ENCODE data around the gene KIAA1755.

KIAA1755 gene

DNA sequence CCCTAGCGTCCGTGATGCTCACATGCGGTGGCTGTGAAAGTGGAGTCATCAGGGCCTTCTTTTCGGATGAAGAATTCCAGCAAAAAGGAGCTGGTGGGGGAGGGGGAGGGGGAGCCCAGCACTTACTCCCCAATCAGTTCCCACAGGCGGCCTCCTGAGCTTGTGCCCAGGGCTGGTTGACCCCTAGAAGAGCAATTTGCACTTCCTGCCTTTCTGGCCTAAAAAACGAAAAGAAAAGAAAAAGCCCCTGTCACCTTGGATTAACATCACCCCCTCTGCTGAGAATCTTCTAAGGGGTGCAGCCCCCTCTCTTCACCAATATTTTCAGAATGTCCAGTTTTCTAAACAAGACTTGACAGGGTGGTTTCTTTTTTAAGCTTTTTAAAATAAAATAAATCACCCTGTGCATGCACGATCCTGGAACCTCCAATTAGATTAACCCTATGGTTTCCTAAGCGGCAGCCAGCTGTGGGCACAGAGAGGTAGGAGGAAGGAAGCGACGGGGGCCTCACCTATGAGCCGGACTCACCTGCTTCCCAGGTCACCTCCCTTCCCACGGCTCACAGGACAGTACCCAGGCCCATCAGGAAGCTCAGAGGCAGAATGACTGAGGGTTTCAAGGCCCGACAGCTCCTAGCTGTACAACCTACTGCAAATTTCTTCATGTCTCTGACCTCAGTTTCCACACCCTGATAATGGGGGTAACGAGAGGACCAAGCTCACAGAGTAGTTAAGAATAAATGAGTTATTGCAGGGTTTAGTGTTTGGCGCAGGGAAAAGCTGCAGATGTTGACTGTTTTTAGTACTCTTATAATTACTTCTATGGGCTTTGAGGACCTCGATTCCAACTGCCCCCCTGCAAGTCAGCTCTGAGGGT is 85.0 kb downstream of the KIAA1755 start:
- no peak for DNase-seq
- Mint-ChIP-seq H3K4me1 (ENCODE audit: low read depth in 2 of 2) (no peaks in the 10 kb centered on the region), H3K4me3 (no peak overlapping the region), H3K36me3 (ENCODE audit: insufficient read depth) (no peaks in the 10 kb centered on the region), H3K27ac (no peak overlapping the region), H3K9me3 (no peaks in the 10 kb centered on the region), H3K27me3 (peaks cover 27 to 47% of the 10 kb centered on the region in 2 donors)
- no peak for ATAC-seq (replicated peaks)

DNA sequence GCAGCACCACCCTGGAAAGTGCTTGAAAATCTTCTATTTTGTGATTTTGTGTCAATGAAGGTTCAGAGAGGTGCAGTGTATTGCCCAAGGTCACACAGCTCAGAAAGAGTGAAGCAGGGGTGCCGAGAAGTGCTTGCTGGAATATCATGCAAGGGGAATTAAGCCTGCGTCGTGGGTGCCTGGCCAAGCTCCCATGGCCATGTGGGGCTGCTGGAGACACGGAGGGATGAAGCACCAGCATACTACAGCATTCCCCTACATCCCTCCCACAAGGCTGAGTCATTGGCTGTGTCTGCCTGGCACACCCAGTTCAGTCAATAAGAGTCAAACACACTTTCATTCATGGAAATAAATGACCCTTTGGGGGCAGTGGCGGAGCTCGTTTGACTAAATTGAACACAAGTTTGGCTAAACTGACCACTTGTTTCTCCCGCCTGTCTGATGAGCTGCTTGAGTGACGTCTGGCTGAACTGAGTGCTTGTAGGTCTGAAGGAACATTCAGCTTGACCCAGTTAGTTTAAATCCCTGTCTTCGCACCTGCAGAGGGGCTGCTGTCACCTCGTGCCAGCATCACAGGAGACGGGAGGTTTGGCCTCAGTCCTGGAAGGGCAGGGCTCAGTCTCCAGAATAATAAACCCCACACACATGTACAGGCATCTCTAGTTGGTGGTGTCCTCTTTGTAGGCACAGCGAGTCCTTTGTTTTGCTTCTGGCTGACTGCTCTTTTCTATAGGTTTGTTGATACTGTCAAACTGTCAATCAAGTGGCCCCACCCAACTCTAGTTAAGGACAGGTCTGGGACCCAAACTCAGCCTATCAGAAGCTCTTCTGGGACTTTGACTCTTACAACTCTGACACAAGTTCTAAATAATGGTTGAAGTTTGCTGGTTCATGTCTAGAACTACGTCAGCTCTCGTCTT is 87.0 kb downstream of the KIAA1755 start:
- Mint-ChIP-seq H3K9me3 (no peaks in the 10 kb centered on the region), H3K27me3 (peaks cover 22 to 29% of the 10 kb centered on the region in 2 donors), H3K36me3 (ENCODE audit: insufficient read depth) (no peaks in the 10 kb centered on the region), H3K4me3 (no peak overlapping the region), H3K27ac (no peak overlapping the region), H3K4me1 (ENCODE audit: low read depth in 2 of 2) (peaks cover 0 to 3% of the 10 kb centered on the region in 2 donors)
- DNase-seq, result no peak
- no peak for ATAC-seq (replicated peaks)

DNA sequence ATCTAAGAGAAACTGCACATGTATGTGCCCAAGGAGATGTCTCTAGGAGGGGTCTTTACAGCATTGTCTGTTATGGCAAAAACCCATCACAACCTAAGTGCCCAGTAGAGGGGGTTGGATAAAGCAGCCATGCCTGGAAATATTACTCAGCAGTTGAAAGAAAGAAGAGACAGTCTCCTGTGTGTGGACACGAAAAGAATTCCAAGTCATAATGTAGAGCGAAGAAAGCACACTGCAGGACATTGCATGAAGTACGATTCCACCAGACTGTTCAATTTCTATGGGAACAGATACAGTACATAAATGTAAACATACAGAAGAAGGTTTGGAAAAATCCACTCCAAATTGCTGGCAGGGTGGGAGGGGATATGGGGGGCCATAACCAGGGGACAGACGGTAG is 88.1 kb downstream of the KIAA1755 start:
- Mint-ChIP-seq H3K27me3 (peaks cover 11 to 18% of the 10 kb centered on the region in 2 donors), H3K4me1 (ENCODE audit: low read depth in 2 of 2) (peaks cover 0 to 3% of the 10 kb centered on the region in 2 donors), H3K9me3 (no peaks in the 10 kb centered on the region), H3K27ac (no peak overlapping the region), H3K36me3 (ENCODE audit: insufficient read depth) (no peaks in the 10 kb centered on the region), H3K4me3 (no peak overlapping the region)
- ATAC-seq (replicated peaks) (no peak), DNase-seq (no peak)

DNA sequence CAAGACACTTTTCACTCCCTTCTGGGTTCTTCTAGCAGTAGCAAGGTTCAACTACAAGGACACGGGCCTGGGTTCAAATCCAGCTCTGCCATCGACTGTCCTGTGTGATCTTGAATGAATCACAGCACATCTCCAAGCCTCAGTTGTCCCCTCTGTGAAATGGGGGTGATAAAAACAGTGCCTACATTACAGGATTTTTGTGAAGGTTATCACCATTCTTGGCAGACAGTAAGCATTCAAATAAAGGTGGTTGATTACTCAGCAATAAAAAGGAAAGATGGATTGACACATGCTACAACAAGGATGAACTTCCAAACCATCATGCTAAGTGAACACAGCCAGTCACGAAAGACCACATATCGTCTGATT is 88.9 kb downstream of the KIAA1755 start:
- DNase-seq, result no peak
- Mint-ChIP-seq H3K27me3 (peaks cover 6 to 12% of the 10 kb centered on the region in 2 donors), H3K36me3 (ENCODE audit: insufficient read depth) (no peaks in the 10 kb centered on the region), H3K4me3 (no peak overlapping the region), H3K27ac (no peak overlapping the region), H3K4me1 (ENCODE audit: low read depth in 2 of 2) (peaks cover 0 to 3% of the 10 kb centered on the region in 2 donors), H3K9me3 (no peaks in the 10 kb centered on the region)
- ATAC-seq (replicated peaks), result no peak

DNA sequence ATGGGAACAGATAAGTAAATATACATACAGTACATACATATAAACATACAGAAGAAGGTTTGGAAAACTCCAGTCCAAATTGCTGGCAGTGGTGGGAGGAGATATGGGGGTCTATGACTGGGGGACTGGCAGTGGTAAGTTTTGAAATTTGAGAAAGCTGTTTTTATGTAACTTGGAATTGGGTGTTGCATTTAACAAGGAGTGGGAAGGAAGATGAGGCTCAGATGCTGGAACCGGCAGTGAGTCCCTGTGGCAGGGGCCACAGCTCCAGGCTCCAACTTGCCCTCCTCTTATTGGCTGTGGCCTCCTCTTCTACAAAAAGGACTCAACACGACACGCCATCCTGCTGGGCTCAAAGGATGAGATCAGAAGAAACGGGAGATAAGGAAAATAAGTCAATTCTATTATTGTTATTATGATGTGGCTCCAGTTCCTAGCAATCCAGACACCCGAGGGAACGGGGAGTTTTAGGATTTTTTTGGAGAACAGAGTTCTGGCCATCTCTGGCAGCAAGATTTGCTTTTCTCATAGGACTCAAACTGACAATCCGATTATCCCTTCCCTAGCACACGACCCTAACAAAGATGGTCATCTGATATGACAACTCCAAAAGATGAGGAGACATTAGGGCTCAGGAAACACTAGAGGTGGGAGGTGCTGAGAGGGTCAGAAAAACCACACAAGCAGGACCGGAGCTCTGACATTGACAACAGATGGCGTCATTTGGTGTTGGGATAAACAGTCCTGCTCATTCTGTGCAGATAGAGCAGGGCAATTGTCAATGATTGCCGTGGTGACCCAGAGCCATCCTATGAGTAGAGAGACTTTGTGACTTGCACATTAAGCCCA is 89.5 kb downstream of the KIAA1755 start:
- ATAC-seq (replicated peaks) (no peak), DNase-seq (no peak)
- no peak overlapping the region for H3K27ac Mint-ChIP-seq
- H3K36me3 Mint-ChIP-seq (ENCODE audit: insufficient read depth), result no peaks in the 10 kb centered on the region
- H3K9me3 Mint-ChIP-seq, result no peaks in the 10 kb centered on the region
- H3K4me3 Mint-ChIP-seq, result no peak overlapping the region
- peaks cover 0 to 3% of the 10 kb centered on the region in 2 donors for H3K4me1 Mint-ChIP-seq (ENCODE audit: low read depth in 2 of 2)
- H3K27me3 Mint-ChIP-seq, result peaks cover 12 to 17% of the 10 kb centered on the region in 2 donors

DNA sequence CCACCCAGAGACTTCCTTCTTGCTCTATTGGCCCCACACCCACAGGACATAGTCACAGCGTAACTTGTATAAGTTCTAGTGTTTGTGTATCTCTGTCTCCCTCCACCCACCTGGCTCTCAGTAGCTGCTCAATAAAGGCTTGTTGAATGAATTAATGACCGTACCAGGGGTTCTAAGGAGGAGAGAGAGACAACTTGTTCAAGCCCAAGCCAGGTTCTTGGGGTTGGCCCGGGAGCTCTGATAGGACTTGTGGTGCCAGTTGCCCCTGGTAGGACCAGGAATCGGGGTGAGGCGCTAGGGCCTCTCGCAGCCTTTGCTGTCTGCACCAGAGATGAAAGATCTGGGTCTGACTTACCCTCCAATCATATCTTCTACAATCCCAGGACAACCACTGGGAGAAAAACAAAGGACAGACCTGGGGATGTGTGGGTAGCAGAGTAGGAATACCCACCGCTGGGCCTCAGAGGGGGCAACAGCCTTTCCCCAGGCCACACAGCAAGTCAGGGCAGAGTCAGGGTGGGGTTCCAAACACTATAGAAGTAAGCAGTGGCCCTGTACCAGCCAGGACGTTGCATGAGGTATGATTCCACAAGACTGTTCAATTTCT is 90.2 kb downstream of the KIAA1755 start:
- Mint-ChIP-seq H3K36me3 (ENCODE audit: insufficient read depth) (no peaks in the 10 kb centered on the region), H3K4me3 (no peak overlapping the region), H3K27ac (no peak overlapping the region), H3K4me1 (ENCODE audit: low read depth in 2 of 2) (peaks cover 4 to 9% of the 10 kb centered on the region in 2 donors), H3K27me3 (peaks cover 19 to 24% of the 10 kb centered on the region in 2 donors), H3K9me3 (no peaks in the 10 kb centered on the region)
- ATAC-seq (replicated peaks), result no peak
- no peak for DNase-seq

DNA sequence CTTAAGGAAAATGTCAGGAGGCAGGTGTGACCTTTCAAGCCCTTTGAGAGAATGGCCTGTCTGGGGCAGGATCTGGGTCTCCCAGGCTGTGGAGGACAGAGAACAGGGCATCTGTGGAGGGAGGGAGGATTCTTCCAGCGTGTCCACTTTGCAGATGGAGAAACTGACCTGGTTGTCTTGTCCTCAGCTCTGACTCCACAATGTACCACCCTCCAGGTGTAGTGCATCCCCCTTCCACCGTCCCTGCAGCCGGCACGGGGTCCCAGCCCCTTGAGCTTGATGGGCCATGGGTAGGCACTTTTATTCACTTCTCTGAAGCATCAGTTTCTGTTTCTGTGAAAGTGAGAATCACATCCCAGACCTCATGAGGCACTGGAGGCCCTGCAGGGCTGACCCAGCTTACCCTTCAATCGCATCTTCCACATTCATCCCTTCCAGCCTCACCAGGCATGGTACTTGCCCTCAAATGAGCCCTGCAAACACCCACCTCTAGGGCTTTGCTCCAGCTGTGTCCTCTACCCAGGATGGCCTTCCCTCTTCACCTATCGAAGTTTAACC is 90.8 kb downstream of the KIAA1755 start:
- peaks cover 20 to 30% of the 10 kb centered on the region in 2 donors for H3K27me3 Mint-ChIP-seq
- no peaks in the 10 kb centered on the region for H3K9me3 Mint-ChIP-seq
- H3K4me1 Mint-ChIP-seq (ENCODE audit: low read depth in 2 of 2), result peaks cover 5 to 9% of the 10 kb centered on the region in 2 donors
- no peak overlapping the region for H3K4me3 Mint-ChIP-seq
- H3K36me3 Mint-ChIP-seq (ENCODE audit: insufficient read depth), result no peaks in the 10 kb centered on the region
- ATAC-seq (replicated peaks) (no peak), DNase-seq (no peak)
- H3K27ac Mint-ChIP-seq, result no peak overlapping the region

DNA sequence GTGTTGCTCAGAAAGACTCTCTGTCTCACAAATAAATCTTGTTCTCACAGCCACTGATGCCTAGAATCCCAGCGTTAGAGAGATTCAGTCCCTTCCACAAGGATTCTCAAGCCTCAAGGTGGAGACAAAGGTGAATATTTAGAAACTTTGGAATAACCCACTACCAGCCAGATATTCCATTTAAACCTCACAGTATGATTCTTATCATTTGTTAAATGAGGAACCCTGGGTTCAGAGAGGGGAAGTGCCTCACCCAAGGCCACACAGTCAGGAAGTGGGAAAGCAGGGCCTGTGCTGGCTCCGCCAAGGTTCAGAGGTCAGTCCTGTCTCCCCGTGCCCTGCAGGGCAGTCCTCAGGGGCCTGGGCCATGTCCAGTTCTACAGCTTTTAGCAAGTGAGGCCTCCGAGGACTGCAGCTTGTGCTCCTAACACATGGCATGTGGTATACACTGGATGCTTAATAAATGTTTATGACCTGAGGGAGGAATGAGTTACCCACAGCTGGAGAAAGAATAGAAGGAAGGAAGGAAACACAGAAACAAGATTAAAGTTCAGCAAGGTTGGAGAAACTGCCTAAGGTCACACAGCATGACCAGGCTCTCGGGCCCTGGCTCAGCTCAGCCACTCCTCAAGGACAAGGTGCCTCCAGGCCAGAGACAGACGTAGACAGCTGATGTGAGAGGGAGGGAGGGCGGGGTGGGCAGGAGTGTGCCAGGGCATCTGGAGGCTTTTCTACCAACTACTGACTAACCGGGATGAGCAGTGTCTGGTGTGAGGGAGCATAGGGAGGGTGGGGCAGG is 91.5 kb downstream of the KIAA1755 start:
- H3K4me1 Mint-ChIP-seq (ENCODE audit: low read depth in 2 of 2), result peaks cover 5 to 9% of the 10 kb centered on the region in 2 donors
- H3K4me3 Mint-ChIP-seq, result no peak overlapping the region
- ATAC-seq (replicated peaks) (peak; percentile 28), DNase-seq (no peak)
- H3K27me3 Mint-ChIP-seq, result peaks cover 20 to 36% of the 10 kb centered on the region in 2 donors
- no peaks in the 10 kb centered on the region for H3K36me3 Mint-ChIP-seq (ENCODE audit: insufficient read depth)
- H3K27ac Mint-ChIP-seq, result peak overlapping the region in 1 of 2 donors; percentile 47
- no peaks in the 10 kb centered on the region for H3K9me3 Mint-ChIP-seq

DNA sequence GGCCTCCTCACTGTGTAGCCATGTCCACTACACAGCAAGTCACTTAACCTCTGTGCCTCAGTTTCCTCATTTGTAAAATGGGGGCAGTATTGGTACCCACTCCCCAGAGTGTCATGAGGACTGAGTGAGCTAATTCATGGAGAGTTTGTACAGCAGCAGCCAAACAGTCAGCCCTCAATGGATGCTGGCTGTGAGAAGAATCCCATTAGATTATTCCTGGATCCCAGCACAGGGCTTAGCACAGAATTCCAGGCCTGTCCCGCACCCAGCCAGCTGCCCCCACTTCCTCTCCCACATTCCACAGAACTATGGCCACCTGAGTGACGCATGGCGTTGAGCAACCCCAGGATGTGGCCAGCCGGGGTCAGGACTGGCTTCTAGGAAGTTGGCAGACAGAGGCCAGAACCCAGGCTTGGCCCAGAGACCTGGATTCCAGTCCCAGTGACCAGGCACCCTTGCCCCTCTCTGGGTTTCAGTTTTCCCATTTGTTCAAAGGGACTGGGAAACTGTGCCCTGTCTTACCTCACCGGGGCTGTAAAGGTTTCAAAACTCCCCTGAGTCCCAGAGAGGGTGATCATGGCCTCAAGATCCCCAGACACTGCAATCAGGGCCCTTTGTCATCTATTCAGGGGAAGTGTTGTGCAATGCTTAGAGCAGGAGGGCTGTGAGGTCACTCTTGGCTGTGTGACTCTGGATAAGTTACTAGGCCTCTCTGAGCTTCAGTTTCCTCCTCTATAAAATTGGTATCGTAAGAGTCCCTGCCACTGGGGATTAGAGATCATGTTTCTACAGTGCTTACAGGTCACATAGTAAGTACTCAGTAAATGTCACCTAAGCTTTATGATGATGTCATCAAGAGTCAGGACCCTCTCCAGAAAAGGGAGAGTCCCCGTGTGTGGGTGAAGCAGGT is 92.4 kb downstream of the KIAA1755 start:
- DNase-seq, result no peak
- no peak for ATAC-seq (replicated peaks)

DNA sequence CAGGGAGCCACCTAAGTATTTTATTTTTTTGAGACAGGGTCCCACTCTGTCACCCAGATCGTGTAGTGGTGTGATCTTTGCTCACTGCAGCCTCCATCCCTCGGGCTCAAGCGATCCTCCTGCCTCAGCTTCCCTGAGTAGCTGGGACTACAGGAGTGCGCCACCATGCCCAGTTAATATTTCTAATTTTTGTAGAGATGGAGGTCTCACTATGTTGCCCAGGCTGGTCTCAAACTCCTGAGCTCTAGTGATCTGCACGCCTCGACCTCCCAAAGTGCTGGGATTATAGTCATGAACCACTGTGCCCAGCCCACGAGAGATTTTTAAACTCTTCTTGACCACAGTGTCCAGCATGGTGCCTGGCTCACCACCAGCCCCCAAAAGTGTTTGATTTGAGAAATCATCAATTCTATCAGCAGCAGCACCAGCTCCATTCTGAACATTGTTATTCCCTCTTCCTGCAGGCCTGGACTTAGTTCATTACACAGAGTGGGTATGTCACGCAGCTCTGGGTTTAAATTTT is 93.1 kb downstream of the KIAA1755 start:
- DNase-seq, result no peak
- Mint-ChIP-seq H3K4me3 (no peak overlapping the region), H3K36me3 (ENCODE audit: insufficient read depth) (no peaks in the 10 kb centered on the region), H3K27me3 (peaks cover 20 to 51% of the 10 kb centered on the region in 2 donors), H3K4me1 (ENCODE audit: low read depth in 2 of 2) (peaks cover 5 to 9% of the 10 kb centered on the region in 2 donors), H3K27ac (no peak overlapping the region), H3K9me3 (no peaks in the 10 kb centered on the region)
- no peak for ATAC-seq (replicated peaks)

More for the DNA sequence above, 92.4 kb downstream of the KIAA1755 start:
- H3K27ac Mint-ChIP-seq, result peak overlapping the region in 1 of 2 donors; percentile 16
- peaks cover 20 to 45% of the 10 kb centered on the region in 2 donors for H3K27me3 Mint-ChIP-seq
- peaks cover 5 to 9% of the 10 kb centered on the region in 2 donors for H3K4me1 Mint-ChIP-seq (ENCODE audit: low read depth in 2 of 2)
- H3K4me3 Mint-ChIP-seq, result no peak overlapping the region
- H3K9me3 Mint-ChIP-seq, result no peaks in the 10 kb centered on the region
- H3K36me3 Mint-ChIP-seq (ENCODE audit: insufficient read depth), result no peaks in the 10 kb centered on the region

DNA sequence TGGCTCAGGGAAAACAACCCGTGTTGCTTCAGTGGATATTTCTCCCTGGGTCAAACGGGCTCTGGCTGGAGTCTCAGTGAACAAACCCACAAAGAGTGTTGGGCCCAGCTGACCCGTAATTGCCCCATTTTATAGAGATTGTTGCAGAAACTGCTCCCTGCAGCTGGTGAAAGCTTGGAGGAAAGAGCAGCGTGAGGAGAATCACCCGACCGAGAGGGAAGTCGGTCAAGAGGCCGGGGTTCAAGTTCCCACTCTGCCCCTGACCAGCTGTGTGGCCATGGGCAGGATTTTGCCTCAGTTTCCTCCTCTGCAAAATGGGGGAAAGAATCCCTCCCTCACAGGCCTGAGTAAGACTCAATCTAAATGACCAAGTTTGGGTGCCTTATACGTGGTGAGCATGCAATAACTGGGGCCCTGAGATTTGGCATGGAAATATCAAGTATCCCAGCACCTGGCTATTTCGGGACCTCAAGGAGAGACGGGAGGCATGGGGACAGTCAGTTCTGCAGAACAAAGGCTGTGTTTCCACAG is 93.8 kb downstream of the KIAA1755 start:
- no peak overlapping the region for H3K27ac Mint-ChIP-seq
- peaks cover 20 to 51% of the 10 kb centered on the region in 2 donors for H3K27me3 Mint-ChIP-seq
- no peak for DNase-seq
- no peak for ATAC-seq (replicated peaks)
- H3K36me3 Mint-ChIP-seq (ENCODE audit: insufficient read depth), result no peaks in the 10 kb centered on the region
- H3K4me3 Mint-ChIP-seq, result no peak overlapping the region
- no peaks in the 10 kb centered on the region for H3K9me3 Mint-ChIP-seq
- peaks cover 5 to 9% of the 10 kb centered on the region in 2 donors for H3K4me1 Mint-ChIP-seq (ENCODE audit: low read depth in 2 of 2)
